ENCODE measurements around the gene DMWD.

DNA sequence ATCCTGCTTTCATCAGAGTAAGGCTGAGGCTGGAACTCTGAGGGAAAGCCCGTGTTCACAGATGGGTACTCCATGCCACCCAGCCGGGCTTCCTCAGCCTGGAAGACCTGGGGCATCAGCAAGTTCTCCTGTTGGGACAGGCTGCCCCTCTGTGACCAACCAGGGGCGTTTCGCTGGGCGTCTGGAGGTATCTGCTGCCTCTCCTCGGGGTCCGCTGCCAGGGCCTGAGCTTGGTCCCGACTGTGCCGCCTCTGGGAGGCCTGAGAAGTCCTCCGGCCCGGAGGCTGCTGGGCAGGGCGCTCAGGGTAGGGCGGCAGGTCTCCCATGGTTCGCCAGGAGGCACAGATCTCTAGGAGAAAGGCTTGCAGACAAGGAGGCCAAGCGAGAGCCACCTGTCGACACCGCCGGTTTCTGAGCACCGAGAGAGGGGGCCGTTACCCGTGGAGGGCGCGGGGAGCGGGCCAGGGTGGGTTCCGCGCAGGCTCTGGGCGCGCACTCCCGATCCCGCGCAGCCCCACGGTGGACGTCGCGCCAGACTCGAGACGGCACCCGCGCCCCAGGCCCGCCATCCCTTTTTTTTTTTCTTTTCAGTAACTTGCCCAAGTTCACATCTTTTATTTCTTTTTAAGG is 22.3 kb upstream of the DMWD start, which contains the start of gene RSPH6A:
- TF ChIP-seq, protein P1, sequence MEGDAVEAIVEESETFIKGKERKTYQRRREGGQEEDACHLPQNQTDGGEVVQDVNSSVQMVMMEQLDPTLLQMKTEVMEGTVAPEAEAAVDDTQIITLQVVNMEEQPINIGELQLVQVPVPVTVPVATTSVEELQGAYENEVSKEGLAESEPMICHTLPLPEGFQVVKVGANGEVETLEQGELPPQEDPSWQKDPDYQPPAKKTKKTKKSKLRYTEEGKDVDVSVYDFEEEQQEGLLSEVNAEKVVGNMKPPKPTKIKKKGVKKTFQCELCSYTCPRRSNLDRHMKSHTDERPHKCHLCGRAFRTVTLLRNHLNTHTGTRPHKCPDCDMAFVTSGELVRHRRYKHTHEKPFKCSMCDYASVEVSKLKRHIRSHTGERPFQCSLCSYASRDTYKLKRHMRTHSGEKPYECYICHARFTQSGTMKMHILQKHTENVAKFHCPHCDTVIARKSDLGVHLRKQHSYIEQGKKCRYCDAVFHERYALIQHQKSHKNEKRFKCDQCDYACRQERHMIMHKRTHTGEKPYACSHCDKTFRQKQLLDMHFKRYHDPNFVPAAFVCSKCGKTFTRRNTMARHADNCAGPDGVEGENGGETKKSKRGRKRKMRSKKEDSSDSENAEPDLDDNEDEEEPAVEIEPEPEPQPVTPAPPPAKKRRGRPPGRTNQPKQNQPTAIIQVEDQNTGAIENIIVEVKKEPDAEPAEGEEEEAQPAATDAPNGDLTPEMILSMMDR (IDR thresholded peaks at IDR 0.05): no peak
- TF ChIP-seq POLR2AphosphoS5 (IDR thresholded peaks at IDR 0.05): no peak
- TF ChIP-seq POLR2A (IDR thresholded peaks at IDR 0.05): no peak
- TF ChIP-seq EP300 (IDR thresholded peaks at IDR 0.05): no peak
